ENCODE measurements around the gene ADK. TPM values are rescaled to one million over a fixed set of nuclear protein-coding genes. Genes with fewer than 3 reads are reported as not detected.

ADK gene
- total and polyA plus RNA-seq, 2 experiments from 2014 or later: 39.9 to 53.0 TPM

GRCh38 chr10:74445493-74445892 lies 294.5 kb downstream of the ADK start (continued):
- TF ChIP-seq ZNF462 (CRISPR knock-in tag; IDR thresholded peaks at IDR 0.05) (no peak), ETS1 (IDR thresholded peaks at IDR 0.05) (no peak), ZNF114 (CRISPR knock-in tag; IDR thresholded peaks at IDR 0.05) (no peak), CTCF (conservative IDR thresholded peaks at IDR 0.05; ENCODE audit: low read depth in 2 of 2) (no peak), JUNB (IDR thresholded peaks at IDR 0.05; ENCODE audit: unreplicated experiment) (no peak), STAT1 (IDR thresholded peaks at IDR 0.05; ENCODE audit: unreplicated experiment) (no peak), POLR2AphosphoS5 (IDR thresholded peaks at IDR 0.05; ENCODE audit: low read depth) (no peak)

GRCh38 chr10:74450602-74451001 lies 299.6 kb downstream of the ADK start:
- no peaks in the 10 kb centered on the region for H3K36me3 ChIP-seq (ENCODE audit: insufficient read depth)
- ATAC-seq: no peak
- no peak overlapping the region for H3K4me3 ChIP-seq
- peaks cover 6% of the 10 kb centered on the region for H3K4me1 ChIP-seq (ENCODE audit: insufficient read depth)
- H3K27me3 Mint-ChIP-seq (ENCODE audit: insufficient read depth, low read depth, poor library complexity): no peaks in the 10 kb centered on the region
- no peaks in the 10 kb centered on the region for H3K79me2 ChIP-seq (replicated peaks; ENCODE audit: insufficient read depth)
- H3K27me3 ChIP-seq (ENCODE audit: insufficient read depth): no peaks in the 10 kb centered on the region
- no peak for DNase-seq (ENCODE audit: low spot score)
- H3K36me3 Mint-ChIP-seq (ENCODE audit: low read depth): no peaks in the 10 kb centered on the region; the same call in 2 of the 3 replicates
- H4K20me1 ChIP-seq (replicated peaks; ENCODE audit: insufficient read depth): no peaks in the 10 kb centered on the region
- no peaks in the 10 kb centered on the region for H3F3A ChIP-seq (replicated peaks; ENCODE audit: low read depth)
- H3K4me2 ChIP-seq: no peak overlapping the region
- H3K9me2 ChIP-seq (ENCODE audit: insufficient read depth): no peaks in the 10 kb centered on the region
- H3K27ac ChIP-seq (ENCODE audit: low read depth): no peak overlapping the region
- peaks cover 8% of the 10 kb centered on the region for H3K4me1 Mint-ChIP-seq
- H2AFZ ChIP-seq: no peak overlapping the region
- H3K9me3 Mint-ChIP-seq: no peaks in the 10 kb centered on the region
- H3K4me3 Mint-ChIP-seq: no peak overlapping the region
- no peak overlapping the region for H3K27ac Mint-ChIP-seq
- no peak for TF ChIP-seq ETS1 (IDR thresholded peaks at IDR 0.05)
- TF ChIP-seq ZNF114 (CRISPR knock-in tag; IDR thresholded peaks at IDR 0.05): no peak
- no peak for TF ChIP-seq REST (IDR thresholded peaks at IDR 0.05; ENCODE audit: unreplicated experiment)
- no peak for TF ChIP-seq EZH2phosphoT487 (IDR thresholded peaks at IDR 0.05; ENCODE audit: unreplicated experiment)
- TF ChIP-seq POLR2AphosphoS5 (IDR thresholded peaks at IDR 0.05; ENCODE audit: low read depth): no peak
- no peak for TF ChIP-seq STAT1 (IDR thresholded peaks at IDR 0.05; ENCODE audit: unreplicated experiment)
- no peak for TF ChIP-seq NANOG (IDR thresholded peaks at IDR 0.05; ENCODE audit: borderline replicate concordance)
- no peak for TF ChIP-seq ZNF331 (CRISPR knock-in tag; IDR thresholded peaks at IDR 0.05; ENCODE audit: low read depth)
- no peak for TF ChIP-seq EZH2 (IDR thresholded peaks at IDR 0.05; ENCODE audit: low read depth, unreplicated experiment)
